GM10266 (cell line): Measurements from ENCODE around the gene VMP1.
"Not testable (repeated sequence)": the region's sequence is repeated elsewhere in the genome, so short reads cannot be mapped to it uniquely, and the experiment has no call there.

ENCODE experiments used
- DNase-seq: peaks from one replicate; pipeline ENCODE4 v3.0.0; 2012; ENCODE audit errors: extremely low spot score
- CTCF ChIP-seq: IDR thresholded peaks from 2 replicates; pipeline ENCODE4 v1.5.1; 2012; ENCODE audit warnings: mild to moderate bottlenecking, low read depth; ENCODE audit not compliant: control insufficient read depth, insufficient read depth; ENCODE audit errors: missing control alignments

VMP1 gene

GRCh38 chr17:59757470-59757869, 50.0 kb downstream of the VMP1 start:
- no peak for TF ChIP-seq CTCF
- no peak for DNase-seq

GRCh38 chr17:59757881-59758385, 50.5 kb downstream of the VMP1 start:
- no peak for TF ChIP-seq CTCF

GRCh38 chr17:59758998-59759651, 51.7 kb downstream of the VMP1 start:
- DNase-seq = not testable (repeated sequence)

More at GRCh38 chr17:59757881-59758385, 50.5 kb downstream of the VMP1 start:
- no peak for DNase-seq

- TF ChIP-seq CTCF = no peak
- DNase-seq = no peak
These were observed 52.7 kb downstream of the VMP1 start for GRCh38 chr17:59760160-59760559.

GRCh38 chr17:59761385-59762048, 54.1 kb downstream of the VMP1 start:
- TF ChIP-seq CTCF = no peak
- no peak for DNase-seq

GRCh38 chr17:59762049-59762823, 54.8 kb downstream of the VMP1 start:
- no peak for TF ChIP-seq CTCF
- peak; percentile 48 for DNase-seq

- DNase-seq = no peak
- no peak for TF ChIP-seq CTCF
These were observed 55.4 kb downstream of the VMP1 start for GRCh38 chr17:59762824-59763374.
